Uterus (tissue), 2 donors: ENCODE results near the gene MLLT10.

ENCODE experiments used
- CTCF ChIP-seq, 4 experiments: fragments of 200-600 bp in 2 of 4; fragments of 450-650 bp in 2 of 4; sonication (generic) in 2 of 4; IDR thresholded peaks; one replicate each; pipeline ENCODE4 v1.5.1; 2016 to 2019; ENCODE audit warnings: antibody characterized with exemption in 4 of 4, mild to moderate bottlenecking in 2 of 4, moderate library complexity in 1 of 4
- POLR2A ChIP-seq, 2 donors: fragments of 450-650 bp; IDR thresholded peaks; one replicate each; pipeline ENCODE4 v1.6.1; 2016; ENCODE audit warnings: antibody characterized with exemption in 2 of 2, mild to moderate bottlenecking in 1 of 2, moderate library complexity in 1 of 2

DNA sequence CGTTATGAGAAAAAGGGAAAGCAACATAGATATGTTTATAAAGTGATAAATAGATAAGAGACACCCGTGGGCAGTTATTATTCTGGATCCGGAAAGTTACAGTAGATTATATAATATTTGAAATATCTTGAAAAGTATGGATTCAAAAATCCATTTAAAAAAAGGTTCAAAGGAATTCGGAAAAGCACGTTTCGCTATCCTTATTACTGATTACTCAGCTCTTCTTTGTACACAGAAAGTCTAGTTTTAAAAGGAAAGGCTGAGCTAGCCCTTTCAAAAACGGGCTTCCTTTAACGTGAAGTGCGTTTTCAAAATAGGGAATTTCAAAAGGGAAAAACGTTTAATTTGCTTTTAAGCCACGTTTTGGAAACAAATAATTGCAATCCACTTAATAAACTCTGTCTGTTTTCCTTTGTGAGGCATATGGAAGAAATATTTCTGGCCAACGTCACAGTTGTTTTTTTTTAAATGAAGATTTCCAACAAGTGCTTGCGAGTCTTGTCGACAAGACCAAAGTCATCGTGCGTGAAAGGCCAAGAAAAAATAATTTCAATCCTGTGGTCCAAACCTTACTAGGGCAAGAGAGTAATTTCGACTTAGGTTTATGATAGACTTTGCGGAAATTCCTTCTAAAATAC, 6.3 kb upstream of the MLLT10 start:
- TF ChIP-seq CTCF (IDR thresholded peaks at IDR 0.05): no peak
- TF ChIP-seq POLR2A (IDR thresholded peaks at IDR 0.05): no peak
